ENCODE measurements around the gene USH1C. TPM values are rescaled to one million over a fixed set of nuclear protein-coding genes. Genes with fewer than 3 reads are reported as not detected.

USH1C gene
- total RNA-seq, 1 experiment from 2014 or later = 17.5 TPM

DNA sequence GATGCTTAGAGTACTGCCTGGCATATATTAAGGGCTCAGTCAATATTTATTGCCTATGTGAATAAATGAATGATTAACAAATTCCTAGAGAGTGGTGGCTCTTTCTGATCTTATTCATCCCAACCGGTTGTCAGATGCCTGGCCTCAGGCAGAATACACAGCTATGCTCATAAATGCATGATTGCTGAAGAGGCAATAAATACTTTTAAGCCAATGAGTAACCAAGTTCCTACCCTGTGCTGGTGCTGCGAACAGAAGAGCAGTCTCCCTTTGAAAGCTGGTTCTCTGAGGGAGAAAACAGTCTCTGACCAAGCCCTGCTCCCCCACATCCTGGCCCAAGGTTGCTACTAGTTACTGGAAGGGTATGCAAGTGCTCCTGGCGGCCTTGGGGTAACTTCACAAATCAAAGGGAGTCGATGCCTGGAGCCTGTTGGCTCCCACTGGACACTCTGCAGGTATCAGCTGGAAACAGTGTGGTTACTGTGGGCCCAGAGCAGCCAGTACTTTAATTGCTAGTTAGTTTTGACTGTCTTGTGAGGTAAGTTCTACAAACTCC is 2.8 kb downstream of the USH1C start:
- H3K27ac Mint-ChIP-seq (ENCODE audit: unreplicated experiment) = no peak overlapping the region
- CTCF ChIA-PET = interaction anchor here (1.0 kb wide), 1 partner anchor 58 kb away, joined by 3 read pairs; no protein-coding TSS in a partner anchor
- no peak overlapping the region for H3K4me3 Mint-ChIP-seq (ENCODE audit: low read depth, unreplicated experiment)
- TF ChIP-seq, protein P1, sequence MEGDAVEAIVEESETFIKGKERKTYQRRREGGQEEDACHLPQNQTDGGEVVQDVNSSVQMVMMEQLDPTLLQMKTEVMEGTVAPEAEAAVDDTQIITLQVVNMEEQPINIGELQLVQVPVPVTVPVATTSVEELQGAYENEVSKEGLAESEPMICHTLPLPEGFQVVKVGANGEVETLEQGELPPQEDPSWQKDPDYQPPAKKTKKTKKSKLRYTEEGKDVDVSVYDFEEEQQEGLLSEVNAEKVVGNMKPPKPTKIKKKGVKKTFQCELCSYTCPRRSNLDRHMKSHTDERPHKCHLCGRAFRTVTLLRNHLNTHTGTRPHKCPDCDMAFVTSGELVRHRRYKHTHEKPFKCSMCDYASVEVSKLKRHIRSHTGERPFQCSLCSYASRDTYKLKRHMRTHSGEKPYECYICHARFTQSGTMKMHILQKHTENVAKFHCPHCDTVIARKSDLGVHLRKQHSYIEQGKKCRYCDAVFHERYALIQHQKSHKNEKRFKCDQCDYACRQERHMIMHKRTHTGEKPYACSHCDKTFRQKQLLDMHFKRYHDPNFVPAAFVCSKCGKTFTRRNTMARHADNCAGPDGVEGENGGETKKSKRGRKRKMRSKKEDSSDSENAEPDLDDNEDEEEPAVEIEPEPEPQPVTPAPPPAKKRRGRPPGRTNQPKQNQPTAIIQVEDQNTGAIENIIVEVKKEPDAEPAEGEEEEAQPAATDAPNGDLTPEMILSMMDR (IDR thresholded peaks at IDR 0.05; ENCODE audit: unreplicated experiment) = no peak
- H3K27me3 Mint-ChIP-seq (ENCODE audit: unreplicated experiment) = peaks cover 9% of the 10 kb centered on the region
- intact Hi-C loops (cut with micrococcal nuclease; ENCODE audit: unreplicated experiment) = no loop called here
- H3K36me3 Mint-ChIP-seq (ENCODE audit: insufficient read depth, unreplicated experiment) = peaks cover 12% of the 10 kb centered on the region
- H3K4me1 Mint-ChIP-seq (ENCODE audit: low read depth, unreplicated experiment) = peaks cover 44% of the 10 kb centered on the region
- BruUV-seq (replicated peaks) = no TSS peak
- peaks cover 2% of the 10 kb centered on the region for H3K9me3 Mint-ChIP-seq (ENCODE audit: low read depth, unreplicated experiment)
- DNase-seq = no peak

- BruUV-seq (replicated peaks) = no TSS peak
- H3K9me3 Mint-ChIP-seq (ENCODE audit: low read depth, unreplicated experiment) = peaks cover 2% of the 10 kb centered on the region
- peaks cover 12% of the 10 kb centered on the region for H3K36me3 Mint-ChIP-seq (ENCODE audit: insufficient read depth, unreplicated experiment)
- no peak overlapping the region for H3K4me3 Mint-ChIP-seq (ENCODE audit: low read depth, unreplicated experiment)
- peaks cover 44% of the 10 kb centered on the region for H3K4me1 Mint-ChIP-seq (ENCODE audit: low read depth, unreplicated experiment)
- TF ChIP-seq, protein P1 (IDR thresholded peaks at IDR 0.05; ENCODE audit: unreplicated experiment) = no peak
- H3K27me3 Mint-ChIP-seq (ENCODE audit: unreplicated experiment) = peaks cover 3% of the 10 kb centered on the region
- H3K27ac Mint-ChIP-seq (ENCODE audit: unreplicated experiment) = no peak overlapping the region
- CTCF ChIA-PET = interaction anchor here (1.0 kb wide), 1 partner anchor 58 kb away, joined by 3 read pairs; no protein-coding TSS in a partner anchor
- intact Hi-C loops (cut with micrococcal nuclease; ENCODE audit: unreplicated experiment) = no loop called here
- no peak for DNase-seq
Measured at GRCh38 chr11:17540807-17541206, 3.4 kb downstream of the USH1C start.

DNA sequence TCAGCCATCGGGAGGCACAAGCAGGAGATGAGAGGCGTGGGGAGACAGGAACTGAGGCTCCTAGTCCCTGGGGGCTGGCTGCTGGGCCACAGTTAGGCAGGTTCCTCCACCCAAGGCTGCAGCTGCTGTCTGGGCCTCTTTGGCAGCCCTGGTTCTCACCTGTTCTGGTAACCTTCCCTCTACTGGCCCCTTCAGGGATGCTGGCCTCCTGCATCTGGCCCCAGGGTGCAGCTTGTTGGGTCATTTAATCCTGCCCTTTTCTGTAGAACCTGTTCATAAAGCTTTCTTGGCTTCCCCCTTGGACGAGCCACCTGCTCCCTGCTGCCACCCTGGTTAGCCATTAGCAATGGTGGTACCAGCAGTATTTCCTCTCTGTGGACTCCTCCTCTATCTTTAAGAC is 5.5 kb downstream of the USH1C start:
- intact Hi-C loops (cut with micrococcal nuclease; ENCODE audit: unreplicated experiment) = no loop called here
- CTCF ChIA-PET = interaction anchor here (0.7 kb wide), 1 partner anchor 74 kb away, joined by 3 read pairs; no protein-coding TSS in a partner anchor
- no peak overlapping the region for H3K27ac Mint-ChIP-seq (ENCODE audit: unreplicated experiment)
- H3K9me3 Mint-ChIP-seq (ENCODE audit: low read depth, unreplicated experiment) = no peaks in the 10 kb centered on the region
- H3K4me1 Mint-ChIP-seq (ENCODE audit: low read depth, unreplicated experiment) = peaks cover 36% of the 10 kb centered on the region
- DNase-seq = no peak
- no peak overlapping the region for H3K4me3 Mint-ChIP-seq (ENCODE audit: low read depth, unreplicated experiment)
- TF ChIP-seq, protein P1 (IDR thresholded peaks at IDR 0.05; ENCODE audit: unreplicated experiment) = no peak
- H3K36me3 Mint-ChIP-seq (ENCODE audit: insufficient read depth, unreplicated experiment) = peaks cover 7% of the 10 kb centered on the region
- BruUV-seq (replicated peaks) = no TSS peak
- no peaks in the 10 kb centered on the region for H3K27me3 Mint-ChIP-seq (ENCODE audit: unreplicated experiment)

GRCh38 chr11:17538054-17538453 is 6.2 kb downstream of the USH1C start:
- H3K27me3 Mint-ChIP-seq (ENCODE audit: unreplicated experiment) = no peaks in the 10 kb centered on the region
- intact Hi-C loops (cut with micrococcal nuclease; ENCODE audit: unreplicated experiment) = no loop called here

More at GRCh38 chr11:17538054-17538453, 6.2 kb downstream of the USH1C start:
- DNase-seq = no peak
- peaks cover 6% of the 10 kb centered on the region for H3K36me3 Mint-ChIP-seq (ENCODE audit: insufficient read depth, unreplicated experiment)
- CTCF ChIA-PET = no interaction called here
- BruUV-seq (replicated peaks) = no TSS peak
- no peak overlapping the region for H3K27ac Mint-ChIP-seq (ENCODE audit: unreplicated experiment)
- TF ChIP-seq, protein P1 (IDR thresholded peaks at IDR 0.05; ENCODE audit: unreplicated experiment) = no peak
- no peaks in the 10 kb centered on the region for H3K9me3 Mint-ChIP-seq (ENCODE audit: low read depth, unreplicated experiment)
- H3K4me1 Mint-ChIP-seq (ENCODE audit: low read depth, unreplicated experiment) = peaks cover 36% of the 10 kb centered on the region
- no peak overlapping the region for H3K4me3 Mint-ChIP-seq (ENCODE audit: low read depth, unreplicated experiment)
